ENCODE results near the gene STAG2.
"Not testable (repeated sequence)": the region's sequence is repeated elsewhere in the genome, so short reads cannot be mapped to it uniquely, and the experiment has no call there.

Gene STAG2

DNA sequence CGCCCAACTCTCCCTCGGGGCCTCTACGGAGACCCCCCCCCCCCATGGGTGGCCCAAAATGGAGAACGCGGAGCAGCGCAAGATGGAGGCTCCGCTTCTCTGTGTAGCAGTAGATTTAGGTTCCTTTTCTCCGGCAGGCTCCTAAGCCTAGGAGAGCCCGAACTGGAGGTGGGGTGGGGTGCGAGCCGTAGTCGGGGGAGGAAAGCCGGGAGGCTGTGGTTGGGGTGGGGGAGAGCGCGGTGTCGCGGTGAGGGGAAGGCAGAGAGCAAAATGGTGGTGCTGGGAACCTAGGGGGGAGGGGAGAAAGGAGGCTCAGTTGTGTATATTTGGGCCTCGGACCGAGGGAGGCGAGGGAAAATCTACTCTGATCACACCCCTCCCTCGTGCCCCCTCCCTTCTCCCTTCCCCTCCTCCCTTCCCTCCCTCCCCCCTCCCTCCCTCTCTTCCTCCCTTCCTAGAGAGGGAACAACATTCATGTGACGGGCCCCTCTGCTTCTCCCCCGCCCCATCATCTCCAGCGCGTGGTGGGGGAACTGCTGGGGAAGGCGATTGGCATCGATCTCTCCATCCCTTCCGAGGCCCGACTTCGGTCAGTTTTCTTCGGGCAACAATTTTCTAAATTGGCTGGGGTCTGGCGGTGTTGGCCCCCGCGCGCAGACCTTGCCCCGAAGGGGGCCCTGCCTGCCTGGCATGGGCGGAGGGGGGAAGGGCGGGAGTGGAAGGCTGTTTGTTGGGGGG, at the start of gene STAG2:
TSS of gene STAG2 (plus strand) at position 439 of the 738 bp plus-strand sequence. CDS start 60,922 bp downstream, outside the sequence.
- DNase-seq (ENCODE audit: low spot score), result peak; percentile 82

DNA sequence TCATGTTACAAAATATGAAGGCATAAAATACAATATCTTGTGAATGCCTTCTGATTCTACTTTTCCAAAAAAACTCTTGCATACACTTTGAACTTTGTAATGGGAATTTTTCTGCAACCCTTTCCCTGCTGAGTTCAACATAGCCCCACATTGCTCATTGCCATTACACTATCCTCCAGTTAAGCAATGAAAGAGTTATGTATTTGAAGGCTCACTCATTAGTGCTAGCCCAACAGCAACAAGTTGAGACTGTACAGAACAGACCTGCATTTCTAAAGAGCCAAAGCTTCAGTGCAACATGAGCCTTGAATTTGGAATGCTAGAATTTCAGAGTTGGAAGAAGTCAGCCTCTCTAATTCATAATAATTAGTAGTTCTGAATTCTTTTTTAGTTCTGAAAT, 44.4 kb upstream of the STAG2 start:
- DNase-seq (ENCODE audit: low spot score), result no peak

GRCh38 chrX:123918106-123918721, 43.3 kb upstream of the STAG2 start:
- DNase-seq (ENCODE audit: low spot score), result no peak

DNA sequence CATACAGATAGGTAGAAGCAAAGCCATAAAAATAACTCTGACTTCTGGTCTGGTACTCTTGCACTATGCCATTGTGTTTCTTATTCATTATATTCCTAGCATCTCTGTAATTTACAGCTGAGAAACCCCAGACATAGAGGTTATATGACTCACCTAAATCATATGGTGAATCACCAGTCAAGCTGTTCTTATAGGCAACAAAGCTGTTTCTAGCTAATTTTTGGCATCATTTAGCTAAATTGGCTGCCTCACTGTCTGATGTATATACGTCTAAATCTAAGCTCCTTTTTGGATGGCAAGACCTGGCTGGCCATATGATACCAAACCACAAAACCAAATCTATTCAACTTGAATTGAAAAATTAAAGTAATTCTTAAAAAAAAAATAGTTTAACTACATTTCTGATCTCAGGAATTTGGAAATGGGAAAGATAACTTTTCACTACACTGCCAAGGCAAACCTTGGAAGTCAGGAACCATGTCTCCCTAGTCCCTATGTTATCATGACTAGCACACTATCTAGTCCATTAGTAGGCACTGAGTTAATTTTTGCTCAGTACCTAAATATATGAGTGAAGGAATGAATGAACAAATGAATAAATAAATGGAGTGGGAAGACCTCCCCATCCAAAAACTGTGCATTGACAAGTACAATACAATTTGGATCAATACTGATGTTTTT, 41.3 kb upstream of the STAG2 start:
- no peak for DNase-seq (ENCODE audit: low spot score)

GRCh38 chrX:123923211-123923610, 38.3 kb upstream of the STAG2 start:
- DNase-seq (ENCODE audit: low spot score), result no peak

- no peak for DNase-seq (ENCODE audit: low spot score)
Measured at GRCh38 chrX:123924186-123924585, 37.3 kb upstream of the STAG2 start.

DNA sequence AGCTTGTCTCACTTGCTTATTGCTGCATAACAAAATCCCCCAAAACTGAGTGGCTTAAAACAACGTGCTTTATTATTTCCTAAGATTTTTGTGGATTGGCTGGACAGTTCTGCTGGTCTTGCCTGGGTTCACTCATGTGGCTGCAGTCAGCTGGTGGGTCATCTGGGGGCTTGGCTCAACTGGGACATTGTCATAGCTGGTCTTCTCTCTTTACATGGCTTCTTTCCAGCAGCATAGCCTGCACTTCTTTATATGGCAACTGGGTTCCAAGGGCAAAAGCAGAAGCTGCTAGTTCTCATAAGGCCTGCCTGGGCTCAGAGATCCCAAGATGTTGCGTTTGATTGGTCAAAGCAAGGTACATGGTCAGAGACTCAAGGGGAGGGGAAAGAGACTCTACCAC, 33.7 kb upstream of the STAG2 start:
- no peak for DNase-seq (ENCODE audit: low spot score)

GRCh38 chrX:123932055-123932454, 29.5 kb upstream of the STAG2 start:
- DNase-seq (ENCODE audit: low spot score), result not testable (repeated sequence)

DNA sequence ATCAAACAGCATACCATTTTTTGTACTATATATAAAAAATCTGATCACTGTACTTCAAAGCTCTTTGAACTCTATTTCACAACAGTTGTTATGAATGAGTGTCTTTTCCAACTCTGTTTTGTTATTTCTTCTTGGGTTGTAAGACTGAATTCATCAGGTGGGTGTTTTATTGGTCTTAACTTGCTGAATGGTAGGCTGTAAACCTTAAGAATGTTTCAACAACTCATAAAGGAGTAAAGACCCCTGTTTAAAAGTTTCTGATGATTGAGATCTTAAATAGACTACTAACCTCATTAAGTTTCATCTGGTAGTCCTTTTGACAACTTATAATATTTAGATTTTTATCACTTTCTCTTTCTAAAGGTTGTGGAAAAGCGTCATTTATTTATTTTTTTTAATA, 18.4 kb upstream of the STAG2 start:
- DNase-seq (ENCODE audit: low spot score), result no peak

GRCh38 chrX:123943488-123943887, 18.0 kb upstream of the STAG2 start:
- no peak for DNase-seq (ENCODE audit: low spot score)

DNA sequence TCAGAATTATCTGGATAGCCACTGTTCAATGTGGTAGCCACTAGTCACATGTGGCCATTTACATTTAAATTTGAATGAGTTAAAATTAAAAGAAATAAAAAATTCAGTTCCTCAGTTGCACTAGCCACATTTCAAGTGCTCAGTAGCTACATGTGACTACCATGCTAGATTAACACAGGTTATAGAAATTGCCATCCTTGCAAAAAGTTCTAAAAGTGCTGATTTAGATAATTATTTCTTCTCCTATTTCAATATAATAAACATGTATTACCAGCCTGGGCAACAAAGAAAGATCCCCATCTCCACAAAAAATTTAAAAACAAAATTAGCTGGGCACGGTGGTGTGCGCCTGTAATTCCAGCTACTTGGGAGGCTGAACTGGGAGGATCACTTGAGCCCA, 11.7 kb upstream of the STAG2 start:
- no peak for DNase-seq (ENCODE audit: low spot score)

DNA sequence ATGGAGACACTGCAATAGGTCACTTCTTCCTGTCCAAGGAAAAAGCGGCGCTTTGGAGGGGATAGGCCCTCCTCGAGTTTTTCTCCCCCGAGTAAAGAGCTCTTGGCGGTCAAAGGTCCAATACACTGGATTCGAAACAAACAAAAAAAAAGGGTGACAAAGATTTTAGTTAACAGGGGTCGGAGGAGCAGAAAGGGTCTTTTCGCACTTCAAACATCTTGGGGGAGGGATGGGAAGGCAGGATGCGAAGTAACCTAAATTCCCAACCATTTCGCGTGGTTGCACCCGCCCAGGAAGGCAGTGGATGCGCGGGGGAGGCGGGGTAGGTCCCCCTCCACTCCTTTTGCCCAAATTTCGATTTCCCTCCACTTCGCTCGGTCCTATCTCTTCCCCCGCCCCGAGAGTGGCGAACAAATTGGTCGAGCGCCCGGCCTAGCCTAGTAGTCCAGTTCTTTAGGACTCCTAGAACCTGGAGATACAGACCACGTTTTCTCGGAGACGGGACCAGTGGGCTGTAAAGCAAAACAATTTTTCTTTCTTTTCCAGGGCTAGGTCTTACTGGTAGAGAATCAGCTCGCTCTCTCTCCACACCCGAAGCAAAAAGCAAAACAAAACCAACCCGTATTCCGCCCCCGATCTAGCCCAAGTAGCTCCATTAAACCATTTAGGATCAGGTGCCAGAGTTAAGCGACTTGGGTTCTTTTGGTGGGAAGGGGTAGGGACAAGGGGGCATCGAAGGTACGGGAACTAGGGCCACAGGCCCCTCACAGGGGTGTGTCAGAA, 2.0 kb upstream of the STAG2 start:
- peak; percentile 31 for DNase-seq (ENCODE audit: low spot score)

DNA sequence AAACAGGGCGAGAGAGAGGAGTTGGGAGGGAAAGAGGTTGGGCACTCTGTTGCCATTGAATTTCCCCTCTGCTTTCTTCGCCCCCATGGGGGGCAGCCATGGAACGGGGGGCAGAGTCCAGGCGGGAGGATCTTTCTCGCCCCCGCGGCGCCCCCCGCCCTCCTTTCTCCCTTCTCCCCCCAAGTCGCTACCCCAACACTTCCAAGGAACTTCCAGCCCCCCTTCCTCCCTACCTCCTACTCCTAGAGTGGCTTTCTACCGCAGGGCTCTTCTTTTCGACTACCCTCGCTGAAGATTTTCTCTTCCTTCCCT, 594 bp upstream of the STAG2 start:
- DNase-seq (ENCODE audit: low spot score), result peak; percentile 6

GRCh38 chrX:123962006-123962467, 531 bp downstream of the STAG2 start:
- no peak for DNase-seq (ENCODE audit: low spot score)

DNA sequence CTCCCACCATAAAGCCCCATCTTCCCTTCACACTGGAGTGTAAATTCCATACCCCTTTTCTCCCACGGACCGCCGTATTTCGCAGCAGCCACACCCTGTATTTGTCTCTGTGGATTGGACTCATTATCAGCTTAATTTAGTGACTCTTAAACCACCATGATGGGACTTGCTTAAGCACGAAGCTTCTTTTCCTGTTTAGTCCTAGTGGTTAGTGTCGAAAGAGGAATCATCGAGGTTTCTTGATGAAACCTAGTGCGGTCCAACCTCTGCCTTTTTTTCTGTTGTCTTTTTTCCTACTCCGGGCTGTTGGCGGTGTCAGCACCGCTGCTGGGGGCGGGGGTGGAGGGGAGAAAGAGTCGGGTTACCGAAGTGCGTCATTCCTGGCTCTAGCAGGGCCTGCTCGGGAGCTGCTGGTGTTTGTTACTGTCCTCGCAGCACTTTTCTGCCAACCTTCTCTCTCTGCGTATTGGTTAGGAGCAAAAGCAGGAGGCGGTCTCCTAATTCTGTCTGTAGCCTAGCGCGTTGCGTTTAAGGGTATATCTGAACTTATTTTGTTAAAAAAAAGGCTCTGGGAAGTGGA, 1.4 kb downstream of the STAG2 start:
- DNase-seq (ENCODE audit: low spot score), result peak; percentile 91

DNA sequence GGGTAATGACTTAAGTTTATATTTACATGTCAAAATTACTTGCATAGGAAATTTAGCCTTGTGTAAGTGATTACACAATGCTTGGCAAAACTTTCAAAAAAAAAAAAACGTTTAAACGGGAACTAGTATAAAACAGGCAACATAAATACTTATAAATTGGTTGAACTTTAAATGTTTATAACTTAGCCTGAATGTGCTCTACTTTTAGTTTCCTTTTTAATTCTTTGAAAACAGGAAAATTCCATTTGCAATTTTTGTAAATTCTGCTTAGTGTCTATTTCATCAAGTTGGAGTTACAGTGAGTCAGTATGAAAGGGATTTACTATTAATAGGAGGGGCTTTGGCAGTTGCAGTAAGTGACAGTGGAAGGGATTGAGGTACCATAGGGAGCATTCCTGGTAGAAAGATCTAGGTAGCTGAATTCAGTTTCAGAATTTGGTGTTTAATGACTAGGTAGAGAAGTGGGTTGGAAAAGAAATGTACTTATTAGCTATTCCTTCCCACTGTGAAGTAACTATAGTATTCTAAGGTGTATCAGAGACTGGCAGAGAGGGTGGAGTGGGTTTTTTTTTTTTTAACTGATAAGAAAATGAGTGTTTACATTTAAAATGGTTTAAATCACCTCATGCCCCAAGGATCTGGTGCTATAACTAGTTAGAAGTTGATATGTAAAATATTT, 2.8 kb downstream of the STAG2 start:
- no peak for DNase-seq (ENCODE audit: low spot score)

DNA sequence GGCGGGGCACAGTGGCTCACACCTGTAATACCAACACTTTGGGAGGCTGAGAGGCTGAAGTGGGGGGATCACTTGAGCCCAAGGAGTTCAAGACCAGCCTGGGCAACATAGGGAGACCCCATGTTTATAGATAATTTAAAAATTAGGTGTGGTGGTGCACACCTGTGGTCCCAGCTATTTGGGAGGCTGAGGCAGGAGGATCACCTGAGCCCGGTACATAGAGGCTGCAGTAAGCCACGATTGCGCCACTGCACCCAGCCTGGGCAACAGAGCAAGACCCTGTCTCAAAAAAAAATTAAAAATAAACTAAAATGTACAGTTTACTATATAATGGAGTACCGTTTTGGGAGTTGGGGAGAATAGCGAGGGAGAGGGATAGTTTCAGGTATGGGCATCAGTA, 4.2 kb downstream of the STAG2 start:
- DNase-seq (ENCODE audit: low spot score), result no peak

DNA sequence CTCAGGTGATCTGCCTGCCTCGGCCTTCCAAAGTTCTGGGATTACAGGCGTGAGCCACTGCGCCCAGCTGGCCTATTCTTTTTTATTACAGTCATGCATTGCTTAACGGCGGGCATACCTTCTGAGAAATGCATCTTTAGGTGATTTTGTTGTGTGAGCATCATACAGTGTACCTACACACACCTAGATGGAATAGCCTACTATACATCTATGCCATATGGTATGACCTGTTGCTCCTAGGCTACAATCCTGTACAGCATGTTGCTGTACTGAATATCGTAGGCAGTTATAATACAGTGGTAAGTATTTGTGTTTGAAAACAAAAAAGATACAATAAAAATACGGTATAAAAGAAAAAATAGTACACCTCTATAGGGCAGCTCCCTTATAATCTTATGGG, 6.0 kb downstream of the STAG2 start:
- DNase-seq (ENCODE audit: low spot score), result no peak

GRCh38 chrX:123968383-123969050, 7.0 kb downstream of the STAG2 start:
- no peak for DNase-seq (ENCODE audit: low spot score)

- DNase-seq (ENCODE audit: low spot score), result no peak
Measured at GRCh38 chrX:123971982-123972381, 10.5 kb downstream of the STAG2 start.

GRCh38 chrX:123973921-123974320, 12.4 kb downstream of the STAG2 start:
- no peak for DNase-seq (ENCODE audit: low spot score)
